B cell (primary cell): ENCODE data around the gene PTGS2.
"Not testable (repeated sequence)": the region's sequence is repeated elsewhere in the genome, so short reads cannot be mapped to it uniquely, and the experiment has no call there.

Source experiments
- EZH2 ChIP-seq: IDR thresholded peaks from 2 replicates; pipeline ENCODE4 v1.6.1; 2012; ENCODE audit warnings: borderline replicate concordance, low read depth, mild to moderate bottlenecking, moderate library complexity, low read length; ENCODE audit not compliant: insufficient read depth, poor library complexity, severe bottlenecking
- TF ChIP-seq, protein P1 (sequence below): fragments of 200-600 bp; IDR thresholded peaks from one replicate; pipeline ENCODE4 v1.8.0; 2022; ENCODE audit warnings: antibody characterized with exemption, mild to moderate bottlenecking

DNA sequence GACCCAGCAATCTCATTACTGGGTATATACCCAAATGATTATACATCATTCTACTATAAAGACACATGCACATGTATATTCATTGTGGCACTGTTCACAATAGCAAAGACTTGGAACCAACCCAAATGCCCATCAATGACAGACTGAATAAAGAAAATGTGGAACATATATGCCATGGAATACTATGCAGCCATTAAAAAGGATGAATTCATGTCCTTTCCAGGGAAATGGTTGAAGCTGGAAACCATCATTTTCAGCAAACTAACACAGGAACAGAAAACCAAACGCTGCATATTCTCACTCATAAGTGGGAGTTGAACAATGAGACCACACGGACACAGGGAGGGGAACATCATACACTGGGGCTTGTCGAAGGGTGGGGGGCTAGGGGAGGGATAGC lies 10.4 kb downstream of the PTGS2 start:
- not testable (repeated sequence) for TF ChIP-seq EZH2
- TF ChIP-seq, protein P1, sequence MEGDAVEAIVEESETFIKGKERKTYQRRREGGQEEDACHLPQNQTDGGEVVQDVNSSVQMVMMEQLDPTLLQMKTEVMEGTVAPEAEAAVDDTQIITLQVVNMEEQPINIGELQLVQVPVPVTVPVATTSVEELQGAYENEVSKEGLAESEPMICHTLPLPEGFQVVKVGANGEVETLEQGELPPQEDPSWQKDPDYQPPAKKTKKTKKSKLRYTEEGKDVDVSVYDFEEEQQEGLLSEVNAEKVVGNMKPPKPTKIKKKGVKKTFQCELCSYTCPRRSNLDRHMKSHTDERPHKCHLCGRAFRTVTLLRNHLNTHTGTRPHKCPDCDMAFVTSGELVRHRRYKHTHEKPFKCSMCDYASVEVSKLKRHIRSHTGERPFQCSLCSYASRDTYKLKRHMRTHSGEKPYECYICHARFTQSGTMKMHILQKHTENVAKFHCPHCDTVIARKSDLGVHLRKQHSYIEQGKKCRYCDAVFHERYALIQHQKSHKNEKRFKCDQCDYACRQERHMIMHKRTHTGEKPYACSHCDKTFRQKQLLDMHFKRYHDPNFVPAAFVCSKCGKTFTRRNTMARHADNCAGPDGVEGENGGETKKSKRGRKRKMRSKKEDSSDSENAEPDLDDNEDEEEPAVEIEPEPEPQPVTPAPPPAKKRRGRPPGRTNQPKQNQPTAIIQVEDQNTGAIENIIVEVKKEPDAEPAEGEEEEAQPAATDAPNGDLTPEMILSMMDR: not testable (repeated sequence)
